Measurements from ENCODE around the gene TLX1. TPM values are rescaled to one million over a fixed set of nuclear protein-coding genes. Genes with fewer than 3 reads are reported as not detected.

TLX1 gene
- total RNA-seq (2021; fragmentation: NEBNext Ultra II Directional; extraction: Animal tissue kit (Norgen Biotek cat#: 25700)): not detected
- long read RNA-seq: 0 reads

GRCh38 chr10:101130984-101131961 lies at the start of gene TLX1:
TLX1 (plus strand) TSS chr10:101131300; CDS start chr10:101131542, 242 bp downstream.
- TF ChIP-seq, protein P1, sequence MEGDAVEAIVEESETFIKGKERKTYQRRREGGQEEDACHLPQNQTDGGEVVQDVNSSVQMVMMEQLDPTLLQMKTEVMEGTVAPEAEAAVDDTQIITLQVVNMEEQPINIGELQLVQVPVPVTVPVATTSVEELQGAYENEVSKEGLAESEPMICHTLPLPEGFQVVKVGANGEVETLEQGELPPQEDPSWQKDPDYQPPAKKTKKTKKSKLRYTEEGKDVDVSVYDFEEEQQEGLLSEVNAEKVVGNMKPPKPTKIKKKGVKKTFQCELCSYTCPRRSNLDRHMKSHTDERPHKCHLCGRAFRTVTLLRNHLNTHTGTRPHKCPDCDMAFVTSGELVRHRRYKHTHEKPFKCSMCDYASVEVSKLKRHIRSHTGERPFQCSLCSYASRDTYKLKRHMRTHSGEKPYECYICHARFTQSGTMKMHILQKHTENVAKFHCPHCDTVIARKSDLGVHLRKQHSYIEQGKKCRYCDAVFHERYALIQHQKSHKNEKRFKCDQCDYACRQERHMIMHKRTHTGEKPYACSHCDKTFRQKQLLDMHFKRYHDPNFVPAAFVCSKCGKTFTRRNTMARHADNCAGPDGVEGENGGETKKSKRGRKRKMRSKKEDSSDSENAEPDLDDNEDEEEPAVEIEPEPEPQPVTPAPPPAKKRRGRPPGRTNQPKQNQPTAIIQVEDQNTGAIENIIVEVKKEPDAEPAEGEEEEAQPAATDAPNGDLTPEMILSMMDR (IDR thresholded peaks at IDR 0.05): no peak; the same call in 1 of the 2 replicates
- Mint-ChIP-seq H3K27ac (no peak within 1 kb of the TSS), H3K9me3 (no peaks in the 10 kb centered on the region), H3K4me3 (no peak within 1 kb of the TSS), H3K27me3 (ENCODE audit: insufficient read depth) (peaks cover 86% of the 10 kb centered on the region), H3K36me3 (ENCODE audit: low read depth) (no peaks in the 10 kb centered on the region), H3K4me1 (ENCODE audit: low read depth) (peaks cover 11% of the 10 kb centered on the region; the same call in 1 of the 2 replicates)
- no peak for DNase-seq

DNA sequence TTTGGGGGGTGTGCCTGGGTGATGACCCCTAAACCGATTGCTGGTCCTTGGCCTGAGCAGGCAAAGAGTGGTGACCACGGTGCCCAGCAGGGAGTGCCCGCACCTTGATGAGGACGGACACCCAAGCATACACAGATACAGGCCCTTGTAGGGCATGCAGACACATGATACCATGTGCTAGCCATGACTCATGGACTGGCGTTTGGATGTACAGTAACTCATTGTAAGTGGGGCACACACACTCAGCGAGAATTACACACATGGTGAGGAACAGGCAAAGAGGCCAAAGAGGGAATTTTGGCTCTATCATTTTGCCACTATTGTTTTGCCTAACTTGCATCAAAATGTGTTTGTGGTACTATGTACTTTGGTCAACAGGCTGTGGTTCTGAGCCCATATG lies 45.3 kb upstream of the TLX1 start:
- H3K27me3 Mint-ChIP-seq (ENCODE audit: insufficient read depth): peaks cover 62% of the 10 kb centered on the region
- H3K4me1 Mint-ChIP-seq (ENCODE audit: low read depth): peaks cover 5% of the 10 kb centered on the region; the same call in 1 of the 2 replicates
- DNase-seq: no peak

GRCh38 chr10:101087376-101087775 lies 43.7 kb upstream of the TLX1 start:
- TF ChIP-seq, protein P1 (IDR thresholded peaks at IDR 0.05): no peak
- Mint-ChIP-seq H3K9me3 (no peaks in the 10 kb centered on the region), H3K4me1 (ENCODE audit: low read depth) (peaks cover 20% of the 10 kb centered on the region), H3K36me3 (ENCODE audit: low read depth) (no peaks in the 10 kb centered on the region), H3K4me3 (no peak overlapping the region), H3K27me3 (ENCODE audit: insufficient read depth) (peaks cover 59% of the 10 kb centered on the region), H3K27ac (no peak overlapping the region)
- DNase-seq: no peak

More for the DNA sequence above, 45.3 kb upstream of the TLX1 start:
- H3K36me3 Mint-ChIP-seq (ENCODE audit: low read depth): no peaks in the 10 kb centered on the region
- H3K4me3 Mint-ChIP-seq: no peak overlapping the region
- no peaks in the 10 kb centered on the region for H3K9me3 Mint-ChIP-seq
- H3K27ac Mint-ChIP-seq: no peak overlapping the region
- TF ChIP-seq, protein P1 (IDR thresholded peaks at IDR 0.05): no peak

GRCh38 chr10:101087965-101088364 lies 43.1 kb upstream of the TLX1 start:
- Mint-ChIP-seq H3K9me3 (no peaks in the 10 kb centered on the region), H3K27me3 (ENCODE audit: insufficient read depth) (peaks cover 60% of the 10 kb centered on the region), H3K4me3 (no peak overlapping the region), H3K4me1 (ENCODE audit: low read depth) (peaks cover 21% of the 10 kb centered on the region), H3K36me3 (ENCODE audit: low read depth) (no peaks in the 10 kb centered on the region), H3K27ac (no peak overlapping the region)
- TF ChIP-seq, protein P1 (IDR thresholded peaks at IDR 0.05): no peak
- DNase-seq: no peak

- Mint-ChIP-seq H3K9me3 (no peaks in the 10 kb centered on the region), H3K27ac (no peak overlapping the region), H3K4me3 (no peak overlapping the region), H3K27me3 (ENCODE audit: insufficient read depth) (peaks cover 60% of the 10 kb centered on the region), H3K4me1 (ENCODE audit: low read depth) (peaks cover 21% of the 10 kb centered on the region), H3K36me3 (ENCODE audit: low read depth) (no peaks in the 10 kb centered on the region)
- TF ChIP-seq, protein P1 (IDR thresholded peaks at IDR 0.05): no peak
- no peak for DNase-seq
Observed at GRCh38 chr10:101089520-101090299, 41.4 kb upstream of the TLX1 start.

Measured in HFFc6 (cell line).